Breast epithelium (tissue), 3 donors: ENCODE results near the gene DCBLD1.

Experiments used
- POLR2A ChIP-seq: fragments of 450-650 bp; IDR thresholded peaks from one replicate; pipeline ENCODE4 v1.6.1; 2016; ENCODE audit warnings: antibody characterized with exemption, mild to moderate bottlenecking, moderate library complexity
- POLR2AphosphoS5 ChIP-seq, 3 donors: sonication (generic); formaldehyde crosslinking; IDR thresholded peaks; one replicate each; pipeline ENCODE4 v1.6.1; 2017; ENCODE audit warnings: antibody characterized with exemption in 3 of 3
- TF ChIP-seq, protein P1 (sequence below), 3 donors: fragments of 450-650 bp; IDR thresholded peaks; one replicate each; pipeline ENCODE4 v1.5.1; 2016 to 2017; ENCODE audit warnings: antibody characterized with exemption in 3 of 3, mild to moderate bottlenecking in 3 of 3, moderate library complexity in 3 of 3

- TF ChIP-seq, protein P1, sequence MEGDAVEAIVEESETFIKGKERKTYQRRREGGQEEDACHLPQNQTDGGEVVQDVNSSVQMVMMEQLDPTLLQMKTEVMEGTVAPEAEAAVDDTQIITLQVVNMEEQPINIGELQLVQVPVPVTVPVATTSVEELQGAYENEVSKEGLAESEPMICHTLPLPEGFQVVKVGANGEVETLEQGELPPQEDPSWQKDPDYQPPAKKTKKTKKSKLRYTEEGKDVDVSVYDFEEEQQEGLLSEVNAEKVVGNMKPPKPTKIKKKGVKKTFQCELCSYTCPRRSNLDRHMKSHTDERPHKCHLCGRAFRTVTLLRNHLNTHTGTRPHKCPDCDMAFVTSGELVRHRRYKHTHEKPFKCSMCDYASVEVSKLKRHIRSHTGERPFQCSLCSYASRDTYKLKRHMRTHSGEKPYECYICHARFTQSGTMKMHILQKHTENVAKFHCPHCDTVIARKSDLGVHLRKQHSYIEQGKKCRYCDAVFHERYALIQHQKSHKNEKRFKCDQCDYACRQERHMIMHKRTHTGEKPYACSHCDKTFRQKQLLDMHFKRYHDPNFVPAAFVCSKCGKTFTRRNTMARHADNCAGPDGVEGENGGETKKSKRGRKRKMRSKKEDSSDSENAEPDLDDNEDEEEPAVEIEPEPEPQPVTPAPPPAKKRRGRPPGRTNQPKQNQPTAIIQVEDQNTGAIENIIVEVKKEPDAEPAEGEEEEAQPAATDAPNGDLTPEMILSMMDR (IDR thresholded peaks at IDR 0.05): no peak
- TF ChIP-seq POLR2AphosphoS5 (IDR thresholded peaks at IDR 0.05) (no peak), POLR2A (no peak)
Measured at GRCh38 chr6:117574198-117574597, 91.7 kb downstream of the DCBLD1 start.
